ENCODE data around the gene LGI1. TPM values are rescaled to one million over a fixed set of nuclear protein-coding genes. Genes with fewer than 3 reads are reported as not detected.

The LGI1 gene
- total RNA-seq, 1 experiment from 2014 or later = 1.2 TPM

DNA sequence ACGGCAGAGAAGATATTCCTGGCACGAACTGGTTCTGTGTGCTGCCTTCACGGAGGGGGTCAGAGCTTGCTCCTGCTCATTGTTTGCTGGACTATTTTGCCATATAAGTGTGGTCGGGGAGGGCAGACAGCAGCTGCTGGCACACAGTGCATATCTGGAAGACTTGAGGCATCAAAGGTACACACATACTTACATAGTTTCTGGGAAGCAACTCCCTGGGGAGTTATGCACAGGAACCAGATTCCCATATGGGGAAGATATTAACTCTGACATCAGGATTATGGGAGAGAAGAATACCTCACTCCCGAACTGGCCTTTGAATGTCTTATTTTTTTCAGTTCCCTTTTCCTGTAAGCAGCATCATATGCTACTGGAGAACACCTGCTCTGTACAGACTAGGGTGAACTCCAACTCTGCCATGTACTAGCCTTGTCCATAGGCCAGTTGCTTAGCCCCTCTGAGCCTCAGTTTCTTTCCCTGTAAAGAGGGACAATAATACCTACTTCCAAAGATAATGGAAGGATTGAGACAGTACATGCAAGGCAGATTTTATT, 41.5 kb downstream of the LGI1 start:
- TF ChIP-seq, protein P1, sequence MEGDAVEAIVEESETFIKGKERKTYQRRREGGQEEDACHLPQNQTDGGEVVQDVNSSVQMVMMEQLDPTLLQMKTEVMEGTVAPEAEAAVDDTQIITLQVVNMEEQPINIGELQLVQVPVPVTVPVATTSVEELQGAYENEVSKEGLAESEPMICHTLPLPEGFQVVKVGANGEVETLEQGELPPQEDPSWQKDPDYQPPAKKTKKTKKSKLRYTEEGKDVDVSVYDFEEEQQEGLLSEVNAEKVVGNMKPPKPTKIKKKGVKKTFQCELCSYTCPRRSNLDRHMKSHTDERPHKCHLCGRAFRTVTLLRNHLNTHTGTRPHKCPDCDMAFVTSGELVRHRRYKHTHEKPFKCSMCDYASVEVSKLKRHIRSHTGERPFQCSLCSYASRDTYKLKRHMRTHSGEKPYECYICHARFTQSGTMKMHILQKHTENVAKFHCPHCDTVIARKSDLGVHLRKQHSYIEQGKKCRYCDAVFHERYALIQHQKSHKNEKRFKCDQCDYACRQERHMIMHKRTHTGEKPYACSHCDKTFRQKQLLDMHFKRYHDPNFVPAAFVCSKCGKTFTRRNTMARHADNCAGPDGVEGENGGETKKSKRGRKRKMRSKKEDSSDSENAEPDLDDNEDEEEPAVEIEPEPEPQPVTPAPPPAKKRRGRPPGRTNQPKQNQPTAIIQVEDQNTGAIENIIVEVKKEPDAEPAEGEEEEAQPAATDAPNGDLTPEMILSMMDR (conservative IDR thresholded peaks at IDR 0.05) = no peak
- Histone ChIP-seq H3K9me3 (ENCODE audit: control insufficient read depth, low read depth, low read length) (no peaks in the 10 kb centered on the region), H2BK5ac (ENCODE audit: insufficient read length, low read length) (no peak overlapping the region), H2BK20ac (ENCODE audit: low read depth, low read length, poor library complexity, severe bottlenecking) (no peak overlapping the region), H3K27me3 (ENCODE audit: insufficient read depth, low read length) (no peaks in the 10 kb centered on the region), H2AK5ac (ENCODE audit: insufficient read length, low read length) (no peak overlapping the region), H3T11ph (ENCODE audit: low read length) (no peak overlapping the region), H2AFZ (ENCODE audit: low read length) (no peak overlapping the region), H3K4ac (ENCODE audit: low read depth, low read length) (no peak overlapping the region), H2BK120ac (ENCODE audit: low read depth, low read length, poor library complexity, severe bottlenecking) (no peak overlapping the region), H3K23ac (ENCODE audit: insufficient read length, low read depth, low read length) (no peak overlapping the region), H2BK12ac (ENCODE audit: insufficient read length, low read depth, low read length) (no peak overlapping the region), H3K4me1 (ENCODE audit: insufficient read depth, low read length) (no peaks in the 10 kb centered on the region), H3K23me2 (ENCODE audit: insufficient read length, low read depth, low read length, poor library complexity, severe bottlenecking) (no peaks in the 10 kb centered on the region), H3K27ac (ENCODE audit: insufficient read length, low read depth, low read length) (no peak overlapping the region), H3K9ac (ENCODE audit: extremely low read depth, insufficient read length, low read length) (no peak overlapping the region), H4K91ac (ENCODE audit: insufficient read length, low read depth, low read length) (no peak overlapping the region), H3K4me2 (ENCODE audit: insufficient read depth, insufficient read length, low read length) (no peak overlapping the region), H3K18ac (ENCODE audit: insufficient read length, low read depth, low read length) (no peak overlapping the region), H4K20me1 (ENCODE audit: control insufficient read depth, insufficient read depth, insufficient read length) (no peaks in the 10 kb centered on the region), H4K8ac (replicated peaks; ENCODE audit: insufficient read length, low read depth, low read length) (no peak overlapping the region), H3K79me2 (ENCODE audit: insufficient read depth, low read length) (no peaks in the 10 kb centered on the region), H3K14ac (ENCODE audit: insufficient read depth, low read length) (no peak overlapping the region), H3K56ac (ENCODE audit: insufficient read length, low read depth, low read length) (no peak overlapping the region), H3K79me1 (ENCODE audit: insufficient read depth, low read depth, low read length, poor library complexity, severe bottlenecking) (no peaks in the 10 kb centered on the region), H4K5ac (ENCODE audit: insufficient read length, low read depth, low read length) (no peak overlapping the region), H2BK15ac (ENCODE audit: low read depth, low read length) (no peak overlapping the region)
- Mint-ChIP-seq H3K9me3 (peaks cover 0 to 5% of the 10 kb centered on the region in 2 experiments; a peak in 1 of 5 replicates), H3K27ac (peak overlapping the region in 1 of 3 experiments; percentile 36; a peak in 1 of 7 replicates), H3K4me1 (peaks cover 18 to 19% of the 10 kb centered on the region in 2 experiments), H3K27me3 (ENCODE audit: low read depth) (peaks cover 20% of the 10 kb centered on the region), H3K4me3 (no peak overlapping the region), H3K36me3 (ENCODE audit: insufficient read depth in 1 of 3, low read depth in 3 of 3) (peaks cover 0 to 8% (median 6%) of the 10 kb centered on the region in 3 experiments; a peak in 4 of 7 replicates)
- WGBS (ENCODE audit: extremely low coverage, insufficient read length, low lambda C conversion rate) = no CpG with 5 or more reads among the region's 5 CpGs
- DNase-seq = no peak
